Peyer's patch (tissue), 4 donors: Measurements from ENCODE around the gene KIF26B.

Experiments
- CTCF ChIP-seq, 6 experiments: fragments of 450-650 bp in 4 of 6; fragments of 200-600 bp in 2 of 6; sonication (generic) in 1 of 6; IDR thresholded peaks; one replicate each; pipeline ENCODE4 v1.5.1; 2017 to 2019; ENCODE audit warnings: antibody characterized with exemption in 6 of 6, mild to moderate bottlenecking in 3 of 6, moderate library complexity in 1 of 6
- POLR2A ChIP-seq, 2 donors: fragments of 450-650 bp; IDR thresholded peaks; one replicate each; pipeline ENCODE4 v1.5.1; 2017; ENCODE audit warnings: antibody characterized with exemption in 2 of 2, mild to moderate bottlenecking in 2 of 2, moderate library complexity in 2 of 2

- TF ChIP-seq CTCF (IDR thresholded peaks at IDR 0.05) (no peak), POLR2A (IDR thresholded peaks at IDR 0.05) (no peak)
These were observed 516.6 kb downstream of the KIF26B start for GRCh38 chr1:245671349-245671748.
